ENCODE measurements around the gene GPN2. TPM values are rescaled to one million over a fixed set of nuclear protein-coding genes. Genes with fewer than 3 reads are reported as not detected.
A peak's percentile ranks its signal among the peaks of the same experiment; 100 is the strongest.

The GPN2 gene
- total and polyA plus RNA-seq, 3 experiments from 2014 or later = 18.8 to 69.9 (median 60.2) TPM

DNA sequence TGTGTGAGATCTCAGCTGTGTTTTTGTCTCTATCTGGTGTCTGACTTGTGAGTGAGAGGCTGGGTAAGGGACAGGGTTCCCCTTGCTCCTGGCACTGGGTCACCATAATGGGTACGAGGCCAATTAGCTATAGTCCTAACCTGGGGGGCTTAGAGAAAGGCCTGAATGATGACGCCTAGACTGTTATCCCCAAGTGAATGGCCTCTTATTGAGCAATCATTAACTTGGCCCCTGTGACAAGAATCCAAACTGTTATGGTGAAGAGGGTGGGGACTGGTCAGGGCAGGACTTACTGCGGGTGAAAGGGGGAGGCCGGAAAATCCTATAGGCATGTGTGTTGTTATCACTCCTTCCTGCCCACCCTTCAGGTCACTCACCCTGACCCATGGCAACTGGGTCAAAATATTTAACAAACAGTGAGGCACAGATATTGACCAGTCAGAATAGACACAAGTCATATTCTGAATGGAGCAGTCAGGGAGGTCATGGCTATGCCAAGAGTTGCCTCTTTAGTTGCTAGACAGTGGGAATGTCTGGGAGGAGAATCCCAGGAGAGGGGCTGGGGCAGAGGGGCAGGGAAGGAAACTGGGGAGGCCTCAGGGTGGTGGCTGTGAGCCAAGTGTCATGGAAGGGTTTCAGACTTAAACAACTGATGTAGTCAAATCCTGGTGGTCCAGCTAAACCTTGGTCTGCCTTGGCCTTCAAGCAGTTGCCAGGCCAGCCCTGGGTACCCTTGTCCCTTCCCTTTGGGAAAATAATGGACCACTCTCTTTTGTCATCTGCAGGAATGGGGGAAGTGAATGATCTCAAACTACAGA, 20.5 kb upstream of the GPN2 start:
- CTCF ChIA-PET = no interaction called here
- no peaks in the 10 kb centered on the region for H3K4me1 ChIP-seq (ENCODE audit: insufficient read depth, low read length)
- no peaks in the 10 kb centered on the region for H3K36me3 Mint-ChIP-seq
- no peaks in the 10 kb centered on the region for H3K9me3 Mint-ChIP-seq
- H3K36me3 ChIP-seq (ENCODE audit: insufficient read depth, low read length) = no peaks in the 10 kb centered on the region
- H3K4me3 Mint-ChIP-seq = no peak overlapping the region
- H3K27me3 Mint-ChIP-seq = peaks cover 4 to 8% of the 10 kb centered on the region in 2 donors
- H3K27ac ChIP-seq (ENCODE audit: low read depth, low read length) = no peak overlapping the region
- H3K27me3 ChIP-seq (ENCODE audit: insufficient read depth, low read length, poor library complexity, severe bottlenecking) = no peaks in the 10 kb centered on the region
- H3K4me3 ChIP-seq (ENCODE audit: low read length) = no peak overlapping the region
- H3K4me1 Mint-ChIP-seq = no peaks in the 10 kb centered on the region
- no peak for DNase-seq
- no peaks in the 10 kb centered on the region for H3K9me3 ChIP-seq (ENCODE audit: low read length)
- H3K27ac Mint-ChIP-seq = no peak overlapping the region
- POLR2A ChIA-PET = no interaction called here

DNA sequence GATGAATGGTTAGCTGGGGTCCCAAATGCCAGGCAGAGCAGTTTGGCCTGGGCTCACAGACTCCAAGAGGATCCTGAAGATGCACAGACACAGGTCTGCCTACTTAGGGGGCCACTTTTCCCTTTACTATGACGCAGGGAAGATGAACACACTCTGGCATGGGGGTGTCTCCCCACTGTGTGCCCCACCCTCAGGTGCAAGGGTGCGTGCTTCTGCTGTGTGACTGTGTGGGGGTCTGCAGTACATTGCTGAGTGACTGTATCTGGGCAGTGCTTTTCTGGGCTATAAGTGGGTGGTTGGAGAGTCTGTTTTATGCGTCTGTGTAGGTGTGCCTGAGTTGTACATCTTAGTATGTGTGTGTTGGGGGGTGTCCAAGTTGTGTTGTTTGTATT, 19.9 kb upstream of the GPN2 start:
- CTCF ChIA-PET = no interaction called here
- no peaks in the 10 kb centered on the region for H3K9me3 Mint-ChIP-seq
- Histone ChIP-seq H3K4me3 (ENCODE audit: low read length) (no peak overlapping the region), H3K27me3 (ENCODE audit: insufficient read depth, low read length, poor library complexity, severe bottlenecking) (no peaks in the 10 kb centered on the region), H3K9me3 (ENCODE audit: low read length) (no peaks in the 10 kb centered on the region), H3K27ac (ENCODE audit: low read depth, low read length) (no peak overlapping the region), H3K36me3 (ENCODE audit: insufficient read depth, low read length) (no peaks in the 10 kb centered on the region), H3K4me1 (ENCODE audit: insufficient read depth, low read length) (no peaks in the 10 kb centered on the region)
- no peak overlapping the region for H3K4me3 Mint-ChIP-seq
- no peak for DNase-seq
- no peak overlapping the region for H3K27ac Mint-ChIP-seq
- no peaks in the 10 kb centered on the region for H3K36me3 Mint-ChIP-seq
- H3K27me3 Mint-ChIP-seq = peaks cover 4 to 8% of the 10 kb centered on the region in 2 donors
- no peaks in the 10 kb centered on the region for H3K4me1 Mint-ChIP-seq
- POLR2A ChIA-PET = no interaction called here

- Mint-ChIP-seq H3K27ac (no peak overlapping the region), H3K27me3 (peaks cover 1 to 8% of the 10 kb centered on the region in 2 donors), H3K4me1 (peaks cover 0 to 2% (median 2%) of the 10 kb centered on the region in 3 donors), H3K36me3 (no peaks in the 10 kb centered on the region), H3K9me3 (no peaks in the 10 kb centered on the region), H3K4me3 (no peak overlapping the region)
- ChIA-PET CTCF (interaction anchor here (0.7 kb wide), 1 partner anchor 17 kb away, joined by 3 read pairs; no protein-coding TSS in a partner anchor), POLR2A (no interaction called here)
- Histone ChIP-seq H3K4me3 (ENCODE audit: low read length) (no peak overlapping the region), H3K4me1 (ENCODE audit: insufficient read depth, low read length) (no peaks in the 10 kb centered on the region), H3K27me3 (ENCODE audit: insufficient read depth, low read length, poor library complexity, severe bottlenecking) (no peaks in the 10 kb centered on the region), H3K27ac (ENCODE audit: low read depth, low read length) (no peak overlapping the region), H3K36me3 (ENCODE audit: insufficient read depth, low read length) (no peaks in the 10 kb centered on the region), H3K9me3 (ENCODE audit: low read length) (no peaks in the 10 kb centered on the region)
- no peak for DNase-seq
Measured at GRCh38 chr1:26907071-26907917, 17.2 kb upstream of the GPN2 start.

DNA sequence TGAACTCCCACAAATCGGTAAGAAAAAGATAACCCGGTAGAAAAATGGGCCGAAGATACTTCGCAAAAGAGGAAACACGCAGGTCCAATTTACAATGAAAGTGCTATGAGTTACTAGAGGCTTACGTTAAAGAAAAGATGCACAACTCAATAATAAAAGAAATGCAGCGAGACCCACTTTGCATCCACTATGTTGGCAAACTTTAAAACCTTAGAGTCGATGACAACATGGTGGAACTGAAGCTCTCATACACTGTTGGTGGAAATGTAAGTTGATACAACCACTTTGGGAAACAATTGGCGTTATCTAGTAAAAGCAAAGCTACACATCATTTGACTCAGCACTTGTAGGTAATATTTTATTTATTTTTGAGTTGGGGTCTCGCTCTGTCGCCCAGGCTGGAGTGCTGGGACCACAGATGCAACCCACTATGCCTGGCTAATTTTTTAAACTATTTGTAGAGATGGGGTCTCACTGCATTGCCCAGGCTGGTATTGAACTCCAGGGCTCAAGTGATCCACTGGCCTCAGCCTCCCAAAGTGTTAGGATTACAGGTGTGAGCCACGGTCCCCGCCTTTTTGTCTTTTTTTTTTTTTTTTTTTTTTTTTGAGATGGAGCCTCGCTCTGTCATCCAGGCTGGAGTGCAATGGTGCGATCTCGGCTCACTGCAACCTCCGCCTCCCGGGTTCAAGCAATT, 10.9 kb upstream of the GPN2 start:
- no peaks in the 10 kb centered on the region for H3K9me3 Mint-ChIP-seq
- no peak for DNase-seq
- POLR2A ChIA-PET = interaction anchor here (0.6 to 2.3 kb wide), 7 partner anchors 11 to 429 kb away, joined by 3 to 39 read pairs (median 4); partner anchors contain the start of genes GPN2, HMGN2 and NUDC
- H3K36me3 Mint-ChIP-seq = peaks cover 0 to 36% (median 3%) of the 10 kb centered on the region in 3 donors
- H3K27me3 Mint-ChIP-seq = no peaks in the 10 kb centered on the region
- no peaks in the 10 kb centered on the region for H3K27me3 ChIP-seq (ENCODE audit: insufficient read depth, low read length, poor library complexity, severe bottlenecking)
- H3K27ac Mint-ChIP-seq = peak overlapping the region; percentile 92 to 100 (median 98)
- no peaks in the 10 kb centered on the region for H3K9me3 ChIP-seq (ENCODE audit: low read length)
- H3K4me3 ChIP-seq (ENCODE audit: low read length) = peak overlapping the region; percentile 92
- CTCF ChIA-PET = interaction anchor here (0.9 to 2.6 kb wide), 7 partner anchors 11 to 80 kb away, joined by 3 to 13 read pairs (median 3); partner anchors contain the start of genes GPN2 and NR0B2
- peaks cover 6% of the 10 kb centered on the region for H3K36me3 ChIP-seq (ENCODE audit: insufficient read depth, low read length)
- peaks cover 27 to 46% (median 37%) of the 10 kb centered on the region in 3 donors for H3K4me1 Mint-ChIP-seq
- peak overlapping the region; percentile 87 for H3K27ac ChIP-seq (ENCODE audit: low read depth, low read length)
- peaks cover 20% of the 10 kb centered on the region for H3K4me1 ChIP-seq (ENCODE audit: insufficient read depth, low read length)
- peak overlapping the region; percentile 88 to 99 (median 93) for H3K4me3 Mint-ChIP-seq

GRCh38 chr1:26900001-26900814, 10.1 kb upstream of the GPN2 start, which contains the start of gene GPATCH3:
TSS of gene GPATCH3 (minus strand) at chr1:26900467. CDS start at chr1:26900442, 25 bp downstream.
- POLR2A ChIA-PET = interaction anchor here (0.7 to 2.3 kb wide), 9 partner anchors 10 to 428 kb away, joined by 3 to 39 read pairs (median 4); partner anchors contain the start of genes GPN2, HMGN2, NUDC and SLC9A1
- Mint-ChIP-seq H3K27ac (peak within 1 kb of the TSS; percentile 92 to 100 (median 98)), H3K9me3 (no peaks in the 10 kb centered on the region), H3K4me1 (peaks cover 27 to 48% (median 37%) of the 10 kb centered on the region in 3 donors), H3K27me3 (no peaks in the 10 kb centered on the region), H3K36me3 (peaks cover 0 to 41% (median 3%) of the 10 kb centered on the region in 3 donors), H3K4me3 (peak within 1 kb of the TSS; percentile 88 to 99 (median 93))
- Histone ChIP-seq H3K36me3 (ENCODE audit: insufficient read depth, low read length) (peaks cover 6% of the 10 kb centered on the region), H3K4me1 (ENCODE audit: insufficient read depth, low read length) (peaks cover 20% of the 10 kb centered on the region), H3K4me3 (ENCODE audit: low read length) (peak within 1 kb of the TSS; percentile 92), H3K27ac (ENCODE audit: low read depth, low read length) (peak within 1 kb of the TSS; percentile 87), H3K27me3 (ENCODE audit: insufficient read depth, low read length, poor library complexity, severe bottlenecking) (no peaks in the 10 kb centered on the region), H3K9me3 (ENCODE audit: low read length) (no peaks in the 10 kb centered on the region)
- DNase-seq = peak; percentile 82 to 94 (median 85)
- CTCF ChIA-PET = interaction anchor here (0.9 to 2.6 kb wide), 7 partner anchors 10 to 79 kb away, joined by 3 to 13 read pairs (median 3); partner anchors contain the start of genes GPN2 and NR0B2

- no peak overlapping the region for H3K4me3 ChIP-seq (ENCODE audit: low read length)
- H3K4me3 Mint-ChIP-seq = peak overlapping the region in 1 of 7 donors; percentile 79
- H3K36me3 ChIP-seq (ENCODE audit: insufficient read depth, low read length) = peaks cover 6% of the 10 kb centered on the region
- H3K9me3 ChIP-seq (ENCODE audit: low read length) = no peaks in the 10 kb centered on the region
- no peak overlapping the region for H3K27ac ChIP-seq (ENCODE audit: low read depth, low read length)
- H3K27me3 Mint-ChIP-seq = no peaks in the 10 kb centered on the region
- ChIA-PET CTCF (interaction anchor here (0.8 kb wide), 1 partner anchor 295 kb away, joined by 3 read pairs; no protein-coding TSS in a partner anchor), POLR2A (no interaction called here)
- H3K4me1 Mint-ChIP-seq = peaks cover 27 to 52% (median 35%) of the 10 kb centered on the region in 3 donors
- H3K4me1 ChIP-seq (ENCODE audit: insufficient read depth, low read length) = peaks cover 20% of the 10 kb centered on the region
- H3K9me3 Mint-ChIP-seq = no peaks in the 10 kb centered on the region
- peak overlapping the region in 3 of 8 donors; percentile 12 to 68 (median 17) for H3K27ac Mint-ChIP-seq
- no peak for DNase-seq
- H3K36me3 Mint-ChIP-seq = peaks cover 4 to 68% (median 8%) of the 10 kb centered on the region in 3 donors
- no peaks in the 10 kb centered on the region for H3K27me3 ChIP-seq (ENCODE audit: insufficient read depth, low read length, poor library complexity, severe bottlenecking)
Measured at GRCh38 chr1:26897351-26897750, 7.3 kb upstream of the GPN2 start.

- Histone ChIP-seq H3K9me3 (ENCODE audit: low read length) (no peaks in the 10 kb centered on the region), H3K4me3 (ENCODE audit: low read length) (no peak overlapping the region), H3K27me3 (ENCODE audit: insufficient read depth, low read length, poor library complexity, severe bottlenecking) (no peaks in the 10 kb centered on the region), H3K4me1 (ENCODE audit: insufficient read depth, low read length) (peaks cover 19% of the 10 kb centered on the region), H3K36me3 (ENCODE audit: insufficient read depth, low read length) (peaks cover 7% of the 10 kb centered on the region), H3K27ac (ENCODE audit: low read depth, low read length) (no peak overlapping the region)
- no peaks in the 10 kb centered on the region for H3K9me3 Mint-ChIP-seq
- H3K36me3 Mint-ChIP-seq = peaks cover 4 to 77% (median 9%) of the 10 kb centered on the region in 3 donors
- peak overlapping the region in 2 of 8 donors; percentile 54 to 71 for H3K27ac Mint-ChIP-seq
- H3K4me1 Mint-ChIP-seq = peaks cover 23 to 46% (median 28%) of the 10 kb centered on the region in 3 donors
- ChIA-PET POLR2A (no interaction called here), CTCF (interaction anchor here (1.3 to 2.1 kb wide), 2 partner anchors 16 to 85 kb away, joined by 3 to 7 read pairs; no protein-coding TSS in a partner anchor)
- no peaks in the 10 kb centered on the region for H3K27me3 Mint-ChIP-seq
- H3K4me3 Mint-ChIP-seq = peak overlapping the region in 2 of 7 donors; percentile 47 to 54
- DNase-seq = no peak
Measured at GRCh38 chr1:26894263-26894662, 4.2 kb upstream of the GPN2 start.
